ENCODE data around the gene BRCA1.

DNA sequence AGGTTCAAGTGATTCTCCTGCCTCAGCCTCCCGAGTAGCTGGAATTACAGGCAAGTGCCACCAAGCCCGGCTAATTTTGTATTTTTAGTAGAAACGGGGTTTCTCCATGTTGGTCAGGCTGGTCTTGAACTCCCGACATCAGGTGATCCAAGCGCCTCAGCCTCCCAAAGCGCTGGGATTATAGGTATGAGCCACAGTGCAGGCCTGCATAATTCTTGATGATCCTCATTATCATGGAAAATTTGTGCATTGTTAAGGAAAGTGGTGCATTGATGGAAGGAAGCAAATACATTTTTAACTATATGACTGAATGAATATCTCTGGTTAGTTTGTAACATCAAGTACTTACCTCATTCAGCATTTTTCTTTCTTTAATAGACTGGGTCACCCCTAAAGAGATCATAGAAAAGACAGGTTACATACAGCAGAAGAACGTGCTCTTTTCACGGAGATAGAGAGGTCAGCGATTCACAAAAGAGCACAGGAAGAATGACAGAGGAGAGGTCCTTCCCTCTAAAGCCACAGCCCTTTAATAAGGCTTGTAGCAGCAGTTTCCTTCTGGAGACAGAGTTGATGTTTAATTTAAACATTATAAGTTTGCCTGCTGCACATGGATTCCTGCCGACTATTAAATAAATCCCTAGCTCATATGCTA lies 62.1 kb downstream of the BRCA1 start:
- TF ChIP-seq, protein P1, sequence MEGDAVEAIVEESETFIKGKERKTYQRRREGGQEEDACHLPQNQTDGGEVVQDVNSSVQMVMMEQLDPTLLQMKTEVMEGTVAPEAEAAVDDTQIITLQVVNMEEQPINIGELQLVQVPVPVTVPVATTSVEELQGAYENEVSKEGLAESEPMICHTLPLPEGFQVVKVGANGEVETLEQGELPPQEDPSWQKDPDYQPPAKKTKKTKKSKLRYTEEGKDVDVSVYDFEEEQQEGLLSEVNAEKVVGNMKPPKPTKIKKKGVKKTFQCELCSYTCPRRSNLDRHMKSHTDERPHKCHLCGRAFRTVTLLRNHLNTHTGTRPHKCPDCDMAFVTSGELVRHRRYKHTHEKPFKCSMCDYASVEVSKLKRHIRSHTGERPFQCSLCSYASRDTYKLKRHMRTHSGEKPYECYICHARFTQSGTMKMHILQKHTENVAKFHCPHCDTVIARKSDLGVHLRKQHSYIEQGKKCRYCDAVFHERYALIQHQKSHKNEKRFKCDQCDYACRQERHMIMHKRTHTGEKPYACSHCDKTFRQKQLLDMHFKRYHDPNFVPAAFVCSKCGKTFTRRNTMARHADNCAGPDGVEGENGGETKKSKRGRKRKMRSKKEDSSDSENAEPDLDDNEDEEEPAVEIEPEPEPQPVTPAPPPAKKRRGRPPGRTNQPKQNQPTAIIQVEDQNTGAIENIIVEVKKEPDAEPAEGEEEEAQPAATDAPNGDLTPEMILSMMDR (conservative IDR thresholded peaks at IDR 0.05 in 1 of 2, IDR thresholded peaks at IDR 0.05 in 1 of 2; ENCODE audit: low read depth in 1 of 2, low read length in 2 of 2) = no peak
- TF ChIP-seq EZH2 (IDR thresholded peaks at IDR 0.05; ENCODE audit: low read length, missing control alignments) = no peak

Measured in fibroblast of lung (primary cell).